ENCODE measurements around the gene NEXN.
"Not testable (repeated sequence)": the region's sequence is repeated elsewhere in the genome, so short reads cannot be mapped to it uniquely, and the experiment has no call there.

The NEXN gene

DNA sequence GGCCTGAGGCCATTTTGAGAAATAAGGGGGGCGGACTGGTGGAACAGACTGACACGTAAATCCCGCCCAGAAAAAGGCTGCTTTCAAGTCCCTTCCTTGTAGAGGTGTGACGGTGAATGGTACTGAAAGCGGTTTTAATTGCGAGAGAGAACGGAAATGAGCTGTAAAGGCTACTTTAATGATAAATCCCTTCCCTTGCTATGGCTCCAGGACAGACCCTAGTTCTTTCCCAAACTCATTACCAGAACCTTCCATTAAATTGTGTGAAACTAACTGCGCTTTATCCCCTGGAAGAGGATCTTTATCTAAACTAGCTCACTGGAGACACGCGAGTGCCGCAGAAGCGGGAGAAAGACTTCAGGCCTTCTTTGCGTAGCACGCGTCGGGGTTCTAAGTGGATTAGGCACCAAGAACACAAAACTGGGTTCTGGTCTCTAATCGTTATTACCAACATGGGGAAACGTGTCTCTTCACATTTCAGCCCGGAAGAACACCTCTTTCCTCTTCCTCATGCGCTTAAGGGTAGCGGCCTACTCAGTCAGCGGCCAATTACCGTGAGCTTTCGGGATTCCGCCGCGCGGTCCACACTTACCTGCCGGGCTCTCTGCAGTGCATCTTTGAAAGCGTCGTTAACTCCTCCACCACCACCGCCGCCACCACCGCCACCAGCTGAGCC, 90.0 kb downstream of the NEXN start:
- TF ChIP-seq CTCF (IDR thresholded peaks at IDR 0.05; ENCODE audit: low read depth, low read length, missing control alignments) = no peak
- H3K4me3 ChIP-seq (replicated peaks; ENCODE audit: low read depth, low read length) = peak overlapping the region; percentile 98
- peak; percentile 78 for DNase-seq (ENCODE audit: extremely low read depth, low read depth)

GRCh38 chr1:77978969-77979876, 90.8 kb downstream of the NEXN start, which contains the start of gene FUBP1:
FUBP1 (minus strand) TSS chr1:77979072; CDS start chr1:77979004, 68 bp downstream.
- peak; percentile 51 for TF ChIP-seq CTCF (IDR thresholded peaks at IDR 0.05; ENCODE audit: low read depth, low read length, missing control alignments)
- peak within 1 kb of the TSS; percentile 98 for H3K4me3 ChIP-seq (replicated peaks; ENCODE audit: low read depth, low read length)
- DNase-seq (ENCODE audit: extremely low read depth, low read depth) = peak; percentile 99

DNA sequence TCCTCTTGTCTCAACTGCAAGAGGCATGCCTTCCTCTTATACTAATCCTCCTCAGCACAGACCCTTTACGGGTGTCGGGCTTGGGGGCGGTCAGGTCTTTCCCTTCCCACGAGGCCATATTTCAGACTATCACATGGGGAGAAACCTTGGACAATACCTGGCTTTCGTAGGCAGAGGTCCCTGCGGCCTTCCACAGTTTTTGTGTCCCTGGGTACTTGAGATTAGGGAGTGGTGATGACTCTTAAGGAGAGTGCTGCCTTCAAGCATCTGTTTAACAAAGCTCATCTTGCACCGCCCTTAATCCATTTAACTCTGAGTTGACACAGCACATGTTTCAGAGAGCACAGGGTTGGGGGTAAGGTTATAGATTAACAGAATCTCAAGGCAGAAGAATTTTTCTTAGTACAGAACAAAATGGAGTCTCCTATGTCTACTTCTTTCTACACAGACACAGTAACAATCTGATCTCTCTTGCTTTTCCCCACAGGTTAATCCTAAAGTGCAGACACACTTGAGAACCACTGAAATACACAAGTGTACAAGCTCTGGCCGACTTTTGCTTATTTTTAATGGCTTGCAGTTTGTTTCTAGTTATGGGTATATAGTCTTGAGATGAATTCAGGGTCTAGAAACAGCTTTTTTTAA, 95.0 kb downstream of the NEXN start:
- not testable (repeated sequence) for H3K4me3 ChIP-seq (replicated peaks; ENCODE audit: low read depth, low read length); DNase-seq (ENCODE audit: extremely low read depth, low read depth)

DNA sequence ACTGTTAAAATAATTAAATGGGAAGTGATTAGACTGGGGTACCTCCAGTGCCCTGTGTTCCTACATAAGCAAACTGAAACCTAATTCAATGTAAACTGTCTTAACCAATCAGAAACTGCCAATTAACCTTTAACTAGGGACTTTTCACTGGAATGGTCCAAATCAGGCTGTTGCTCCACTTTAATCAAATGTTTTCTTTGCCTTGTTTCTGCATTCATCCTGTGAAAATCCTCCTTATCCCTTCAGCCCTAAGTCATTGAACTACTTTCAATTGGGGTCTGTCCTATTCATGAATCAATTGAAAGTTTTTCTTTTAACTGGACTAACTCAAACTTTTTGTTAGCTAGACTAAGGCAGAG, 95.6 kb downstream of the NEXN start:
- no peak for DNase-seq (ENCODE audit: extremely low read depth, low read depth)
- no peak for TF ChIP-seq CTCF (IDR thresholded peaks at IDR 0.05; ENCODE audit: low read depth, low read length, missing control alignments)
- H3K4me3 ChIP-seq (replicated peaks; ENCODE audit: low read depth, low read length) = no peak overlapping the region

GRCh38 chr1:77984629-77985028, 96.2 kb downstream of the NEXN start:
- no peak overlapping the region for H3K4me3 ChIP-seq (replicated peaks; ENCODE audit: low read depth, low read length)
- TF ChIP-seq CTCF (IDR thresholded peaks at IDR 0.05; ENCODE audit: low read depth, low read length, missing control alignments) = no peak
- no peak for DNase-seq (ENCODE audit: extremely low read depth, low read depth)

DNA sequence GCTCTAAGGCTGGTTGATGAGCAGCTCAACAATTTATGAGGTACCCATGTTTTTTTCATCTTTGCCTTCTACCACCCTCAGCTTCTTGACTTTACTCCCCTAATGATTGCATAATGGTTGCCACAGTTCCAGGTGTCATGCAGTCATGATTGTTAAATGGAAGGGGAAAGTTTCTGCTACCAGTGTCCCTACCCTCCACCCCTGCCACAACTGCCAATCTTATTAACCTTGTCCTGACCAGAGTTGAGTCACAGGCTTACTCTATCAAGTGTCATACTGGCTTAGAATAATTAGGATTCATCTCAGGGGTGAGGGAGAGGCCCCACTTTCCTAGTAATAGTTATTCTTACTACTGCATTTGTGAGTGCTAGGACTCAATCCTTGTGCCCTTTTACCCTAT, 98.4 kb downstream of the NEXN start:
- no peak overlapping the region for H3K4me3 ChIP-seq (replicated peaks; ENCODE audit: low read depth, low read length)
- DNase-seq (ENCODE audit: extremely low read depth, low read depth) = no peak
- no peak for TF ChIP-seq CTCF (IDR thresholded peaks at IDR 0.05; ENCODE audit: low read depth, low read length, missing control alignments)

DNA sequence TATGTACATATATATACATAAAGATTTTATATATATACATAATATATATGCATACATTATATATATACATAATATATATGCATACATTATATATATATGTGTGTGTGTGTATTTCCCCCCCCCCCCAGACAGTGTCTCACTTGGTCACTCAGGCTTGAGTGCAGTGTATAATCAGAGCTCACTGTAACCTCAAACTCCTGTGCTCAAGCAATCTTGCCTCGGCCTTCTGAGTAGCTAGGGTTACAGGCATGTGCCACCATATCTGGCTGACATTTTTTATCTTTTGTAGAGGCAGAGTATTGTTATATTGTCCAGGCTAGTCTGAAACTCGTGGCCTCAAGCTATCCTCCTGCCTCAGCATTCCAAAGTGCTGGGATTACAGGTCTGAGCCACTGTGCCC, 99.5 kb downstream of the NEXN start:
- no peak for DNase-seq (ENCODE audit: extremely low read depth, low read depth)
- H3K4me3 ChIP-seq (replicated peaks; ENCODE audit: low read depth, low read length) = no peak overlapping the region
- TF ChIP-seq CTCF (IDR thresholded peaks at IDR 0.05; ENCODE audit: low read depth, low read length, missing control alignments) = no peak
